ENCODE results near the gene NOL11.

NOL11 gene

GRCh38 chr17:67784364-67785121 is 66.8 kb downstream of the NOL11 start:
- Histone ChIP-seq H3K27ac (no peak overlapping the region), H3K9me3 (ENCODE audit: control insufficient read depth, low read length) (no peaks in the 10 kb centered on the region), H3K27me3 (ENCODE audit: control insufficient read depth, insufficient read depth, low read length) (no peaks in the 10 kb centered on the region), H3K4me1 (no peaks in the 10 kb centered on the region), H2AFZ (no peak overlapping the region), H3K4me2 (ENCODE audit: low read length) (no peak overlapping the region), H3K79me2 (no peaks in the 10 kb centered on the region), H3K9ac (no peak overlapping the region), H3K4me3 (ENCODE audit: low read depth, low read length) (no peak overlapping the region), H3K36me3 (ENCODE audit: control insufficient read depth, insufficient read depth, low read length) (no peaks in the 10 kb centered on the region)
- no peak for TF ChIP-seq CTCF (IDR thresholded peaks at IDR 0.05)

GRCh38 chr17:67785122-67785477 is 67.4 kb downstream of the NOL11 start:
- H3K9ac ChIP-seq = no peak overlapping the region
- H3K36me3 ChIP-seq (ENCODE audit: control insufficient read depth, insufficient read depth, low read length) = no peaks in the 10 kb centered on the region
- no peak overlapping the region for H2AFZ ChIP-seq
- H3K79me2 ChIP-seq = no peaks in the 10 kb centered on the region
- H3K9me3 ChIP-seq (ENCODE audit: control insufficient read depth, low read length) = no peaks in the 10 kb centered on the region
- H3K4me3 ChIP-seq (ENCODE audit: low read depth, low read length) = no peak overlapping the region
- H3K27me3 ChIP-seq (ENCODE audit: control insufficient read depth, insufficient read depth, low read length) = no peaks in the 10 kb centered on the region
- TF ChIP-seq CTCF (IDR thresholded peaks at IDR 0.05) = no peak
- no peak overlapping the region for H3K27ac ChIP-seq
- H3K4me2 ChIP-seq (ENCODE audit: low read length) = no peak overlapping the region
- no peaks in the 10 kb centered on the region for H3K4me1 ChIP-seq

GRCh38 chr17:67785504-67785903 is 67.8 kb downstream of the NOL11 start:
- TF ChIP-seq CTCF (IDR thresholded peaks at IDR 0.05) = no peak
- Histone ChIP-seq H3K9ac (no peak overlapping the region), H3K27me3 (ENCODE audit: control insufficient read depth, insufficient read depth, low read length) (no peaks in the 10 kb centered on the region), H3K4me3 (ENCODE audit: low read depth, low read length) (no peak overlapping the region), H3K4me2 (ENCODE audit: low read length) (no peak overlapping the region), H3K79me2 (no peaks in the 10 kb centered on the region), H3K27ac (no peak overlapping the region), H2AFZ (no peak overlapping the region), H3K36me3 (ENCODE audit: control insufficient read depth, insufficient read depth, low read length) (no peaks in the 10 kb centered on the region), H3K4me1 (no peaks in the 10 kb centered on the region), H3K9me3 (ENCODE audit: control insufficient read depth, low read length) (no peaks in the 10 kb centered on the region)

All from parathyroid adenoma (tissue), 2 donors.